Transverse colon (tissue), 4 donors: Measurements from ENCODE around the gene SHISAL1.

ENCODE experiments used
- EP300 ChIP-seq: sonication (generic); formaldehyde crosslinking; IDR thresholded peaks from one replicate; pipeline ENCODE4 v1.6.1; 2017; ENCODE audit warnings: antibody characterized with exemption, low read depth
- POLR2A ChIP-seq: fragments of 450-650 bp; IDR thresholded peaks from one replicate; pipeline ENCODE4 v1.6.1; 2016; ENCODE audit warnings: antibody characterized with exemption, mild to moderate bottlenecking, moderate library complexity
- POLR2AphosphoS5 ChIP-seq, 3 donors: sonication (generic); formaldehyde crosslinking; IDR thresholded peaks; one replicate each; pipeline ENCODE4 v1.6.1; 2016; ENCODE audit warnings: antibody characterized with exemption in 3 of 3
- TF ChIP-seq, protein P1 (sequence below), 5 experiments: fragments of 200-600 bp in 3 of 5; fragments of 450-650 bp in 2 of 5; sonication (generic) in 3 of 5; IDR thresholded peaks; 1 replicate in 2 of 5; 2 replicates in 3 of 5; pipeline ENCODE4 v1.5.1; 2016 to 2017; ENCODE audit warnings: antibody characterized with exemption in 5 of 5, inconsistent platforms in 3 of 5, mild to moderate bottlenecking in 2 of 5, moderate library complexity in 1 of 5

DNA sequence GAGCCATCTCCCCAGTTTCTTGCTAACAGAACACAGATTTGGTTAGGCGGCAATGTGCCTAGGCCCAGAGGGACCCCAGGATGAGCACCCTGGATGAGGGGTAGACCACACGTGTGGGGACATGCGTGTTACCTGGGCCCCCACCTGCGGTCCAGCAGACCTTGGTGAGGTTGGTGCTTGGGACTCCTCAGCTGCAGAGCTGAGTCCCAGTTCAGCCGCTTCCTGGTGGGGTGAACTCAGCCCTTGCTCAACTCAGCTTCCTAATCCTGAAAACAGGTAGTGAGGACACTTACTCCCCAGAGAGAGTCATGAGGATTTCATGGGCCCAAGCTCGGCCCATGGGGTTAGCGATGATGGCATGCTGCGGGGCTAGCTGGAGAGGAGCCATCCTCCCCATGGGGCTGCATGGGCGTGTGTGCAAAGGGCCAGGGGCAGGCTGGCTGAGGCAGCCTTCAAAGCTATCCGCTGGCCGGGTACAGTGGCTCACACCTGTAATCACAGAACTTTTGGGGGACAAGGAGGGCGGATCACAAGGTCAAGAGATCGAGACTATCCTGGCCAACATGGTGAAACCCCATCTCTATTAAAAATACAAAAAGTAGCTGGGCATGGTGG lies 46.9 kb upstream of the SHISAL1 start:
- TF ChIP-seq, protein P1, sequence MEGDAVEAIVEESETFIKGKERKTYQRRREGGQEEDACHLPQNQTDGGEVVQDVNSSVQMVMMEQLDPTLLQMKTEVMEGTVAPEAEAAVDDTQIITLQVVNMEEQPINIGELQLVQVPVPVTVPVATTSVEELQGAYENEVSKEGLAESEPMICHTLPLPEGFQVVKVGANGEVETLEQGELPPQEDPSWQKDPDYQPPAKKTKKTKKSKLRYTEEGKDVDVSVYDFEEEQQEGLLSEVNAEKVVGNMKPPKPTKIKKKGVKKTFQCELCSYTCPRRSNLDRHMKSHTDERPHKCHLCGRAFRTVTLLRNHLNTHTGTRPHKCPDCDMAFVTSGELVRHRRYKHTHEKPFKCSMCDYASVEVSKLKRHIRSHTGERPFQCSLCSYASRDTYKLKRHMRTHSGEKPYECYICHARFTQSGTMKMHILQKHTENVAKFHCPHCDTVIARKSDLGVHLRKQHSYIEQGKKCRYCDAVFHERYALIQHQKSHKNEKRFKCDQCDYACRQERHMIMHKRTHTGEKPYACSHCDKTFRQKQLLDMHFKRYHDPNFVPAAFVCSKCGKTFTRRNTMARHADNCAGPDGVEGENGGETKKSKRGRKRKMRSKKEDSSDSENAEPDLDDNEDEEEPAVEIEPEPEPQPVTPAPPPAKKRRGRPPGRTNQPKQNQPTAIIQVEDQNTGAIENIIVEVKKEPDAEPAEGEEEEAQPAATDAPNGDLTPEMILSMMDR (IDR thresholded peaks at IDR 0.05): no peak
- TF ChIP-seq POLR2A: no peak
- TF ChIP-seq POLR2AphosphoS5 (IDR thresholded peaks at IDR 0.05): no peak
- no peak for TF ChIP-seq EP300
